ENCODE data around the gene CYP26C1. TPM values are rescaled to one million over a fixed set of nuclear protein-coding genes. Genes with fewer than 3 reads are reported as not detected.

The CYP26C1 gene
- total RNA-seq, 1 experiment from 2014 or later: 0.79 TPM

DNA sequence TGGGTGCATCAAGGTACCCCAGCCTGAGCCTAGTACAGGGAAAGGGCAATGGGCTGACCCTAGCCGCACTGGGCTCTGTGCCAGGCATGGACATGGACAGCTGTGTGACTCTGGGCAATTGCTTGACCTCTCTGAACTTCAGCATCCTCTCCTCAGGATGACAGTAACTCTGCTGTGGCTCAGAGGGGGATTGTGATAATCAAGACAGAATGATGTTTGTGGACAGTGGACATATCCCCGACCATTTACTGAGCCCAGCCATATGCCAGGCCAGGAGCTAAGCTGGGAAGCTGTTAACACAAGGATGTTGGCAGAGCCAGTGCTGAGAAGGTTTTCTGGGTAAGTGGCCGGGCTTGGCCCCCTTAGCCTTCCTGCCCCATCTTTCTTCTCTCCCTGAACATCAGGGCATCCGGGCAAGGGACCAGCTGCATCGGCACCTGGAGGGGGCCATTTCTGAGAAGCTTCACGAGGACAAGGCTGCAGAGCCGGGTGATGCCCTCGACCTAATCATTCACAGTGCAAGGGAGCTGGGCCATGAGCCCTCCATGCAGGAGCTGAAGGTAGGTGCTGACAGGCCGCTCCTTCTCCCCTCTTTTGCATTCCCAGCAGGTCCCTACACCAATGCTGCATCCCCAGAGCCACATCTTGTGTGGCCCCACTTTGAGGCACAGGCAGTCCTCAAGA lies 3.5 kb downstream of the CYP26C1 start:
- Mint-ChIP-seq H3K27me3 (ENCODE audit: low read depth) (peaks cover 97% of the 10 kb centered on the region), H3K4me1 (peaks cover 29 to 55% of the 10 kb centered on the region in 2 experiments), H3K4me3 (no peak overlapping the region), H3K36me3 (ENCODE audit: insufficient read depth in 1 of 3, low read depth in 3 of 3) (peaks cover 2 to 10% (median 5%) of the 10 kb centered on the region in 3 experiments; a peak in 6 of 7 replicates), H3K9me3 (peaks cover 8% of the 10 kb centered on the region in 2 experiments; a peak in 4 of 5 replicates), H3K27ac (no peak overlapping the region)
- H2BK20ac ChIP-seq (ENCODE audit: low read depth, low read length, poor library complexity, severe bottlenecking): no peak overlapping the region
- H3K56ac ChIP-seq (ENCODE audit: insufficient read length, low read depth, low read length): no peak overlapping the region
- peaks cover 6% of the 10 kb centered on the region for H3K23me2 ChIP-seq (ENCODE audit: insufficient read length, low read depth, low read length, poor library complexity, severe bottlenecking)
- H3T11ph ChIP-seq (ENCODE audit: low read length): no peak overlapping the region
- TF ChIP-seq, protein P1, sequence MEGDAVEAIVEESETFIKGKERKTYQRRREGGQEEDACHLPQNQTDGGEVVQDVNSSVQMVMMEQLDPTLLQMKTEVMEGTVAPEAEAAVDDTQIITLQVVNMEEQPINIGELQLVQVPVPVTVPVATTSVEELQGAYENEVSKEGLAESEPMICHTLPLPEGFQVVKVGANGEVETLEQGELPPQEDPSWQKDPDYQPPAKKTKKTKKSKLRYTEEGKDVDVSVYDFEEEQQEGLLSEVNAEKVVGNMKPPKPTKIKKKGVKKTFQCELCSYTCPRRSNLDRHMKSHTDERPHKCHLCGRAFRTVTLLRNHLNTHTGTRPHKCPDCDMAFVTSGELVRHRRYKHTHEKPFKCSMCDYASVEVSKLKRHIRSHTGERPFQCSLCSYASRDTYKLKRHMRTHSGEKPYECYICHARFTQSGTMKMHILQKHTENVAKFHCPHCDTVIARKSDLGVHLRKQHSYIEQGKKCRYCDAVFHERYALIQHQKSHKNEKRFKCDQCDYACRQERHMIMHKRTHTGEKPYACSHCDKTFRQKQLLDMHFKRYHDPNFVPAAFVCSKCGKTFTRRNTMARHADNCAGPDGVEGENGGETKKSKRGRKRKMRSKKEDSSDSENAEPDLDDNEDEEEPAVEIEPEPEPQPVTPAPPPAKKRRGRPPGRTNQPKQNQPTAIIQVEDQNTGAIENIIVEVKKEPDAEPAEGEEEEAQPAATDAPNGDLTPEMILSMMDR (conservative IDR thresholded peaks at IDR 0.05): no peak
- H2AK5ac ChIP-seq (ENCODE audit: insufficient read length, low read length): no peak overlapping the region
- no peaks in the 10 kb centered on the region for H3K79me1 ChIP-seq (ENCODE audit: insufficient read depth, low read depth, low read length, poor library complexity, severe bottlenecking)
- H3K79me2 ChIP-seq (ENCODE audit: insufficient read depth, low read length): no peaks in the 10 kb centered on the region
- H4K5ac ChIP-seq (ENCODE audit: insufficient read length, low read depth, low read length): no peak overlapping the region
- no peak for DNase-seq
- H3K4me1 ChIP-seq (ENCODE audit: insufficient read depth, low read length): no peaks in the 10 kb centered on the region
- no CpG with 5 or more reads among the region's 9 CpGs for WGBS (ENCODE audit: extremely low coverage, insufficient read length, low lambda C conversion rate)
- H4K91ac ChIP-seq (ENCODE audit: insufficient read length, low read depth, low read length): no peak overlapping the region
- no peak overlapping the region for H3K23ac ChIP-seq (ENCODE audit: insufficient read length, low read depth, low read length)
- no peak overlapping the region for H2BK5ac ChIP-seq (ENCODE audit: insufficient read length, low read length)
- no peak overlapping the region for H3K18ac ChIP-seq (ENCODE audit: insufficient read length, low read depth, low read length)
- no peak overlapping the region for H2BK12ac ChIP-seq (ENCODE audit: insufficient read length, low read depth, low read length)
- H3K9ac ChIP-seq (ENCODE audit: extremely low read depth, insufficient read length, low read length): no peak overlapping the region
- no peak overlapping the region for H3K4ac ChIP-seq (ENCODE audit: low read depth, low read length)
- H3K14ac ChIP-seq (ENCODE audit: insufficient read depth, low read length): no peak overlapping the region
- H3K4me2 ChIP-seq (ENCODE audit: insufficient read depth, insufficient read length, low read length): no peak overlapping the region
- no peak overlapping the region for H4K8ac ChIP-seq (replicated peaks; ENCODE audit: insufficient read length, low read depth, low read length)
- no peak overlapping the region for H3K27ac ChIP-seq (ENCODE audit: insufficient read length, low read depth, low read length)
- H2BK120ac ChIP-seq (ENCODE audit: low read depth, low read length, poor library complexity, severe bottlenecking): no peak overlapping the region
- peaks cover 91% of the 10 kb centered on the region for H3K27me3 ChIP-seq (ENCODE audit: insufficient read depth, low read length)
- no peak overlapping the region for H2BK15ac ChIP-seq (ENCODE audit: low read depth, low read length)
- H3K9me3 ChIP-seq (ENCODE audit: control insufficient read depth, low read depth, low read length): no peaks in the 10 kb centered on the region
- H4K20me1 ChIP-seq (ENCODE audit: control insufficient read depth, insufficient read depth, insufficient read length): no peaks in the 10 kb centered on the region
- no peak overlapping the region for H2AFZ ChIP-seq (ENCODE audit: low read length)

Data from H9 (cell line).